HFF-Myc (cell line): ENCODE results near the gene STXBP2.

Experiments used
- DNase-seq: peaks from one replicate; pipeline ENCODE4 v3.0.0-alpha.2; 2011; ENCODE audit warnings: low read depth; ENCODE audit errors: extremely low read depth
- H3K4me3 ChIP-seq: replicated peaks from 2 replicates; pipeline ENCODE4 v1.5.1; 2011; ENCODE audit warnings: low read depth, mild to moderate bottlenecking, control low read depth, low read length
- CTCF ChIP-seq: IDR thresholded peaks from 2 replicates; pipeline ENCODE4 v1.5.1; 2012; ENCODE audit warnings: mild to moderate bottlenecking, low read depth, low read length, control low read depth; ENCODE audit errors: missing control alignments

Gene STXBP2

GRCh38 chr19:7620442-7621412, 16.2 kb upstream of the STXBP2 start:
- no peak for TF ChIP-seq CTCF
- DNase-seq: no peak
- no peak overlapping the region for H3K4me3 ChIP-seq

- DNase-seq: no peak
- TF ChIP-seq CTCF: no peak
- no peak overlapping the region for H3K4me3 ChIP-seq
These were observed 13.8 kb upstream of the STXBP2 start for GRCh38 chr19:7622933-7623685.

- no peak for TF ChIP-seq CTCF
- H3K4me3 ChIP-seq: no peak overlapping the region
- DNase-seq: no peak
These were observed 12.9 kb upstream of the STXBP2 start for GRCh38 chr19:7623725-7624603.

- H3K4me3 ChIP-seq: no peak overlapping the region
- no peak for TF ChIP-seq CTCF
- DNase-seq: no peak
These were observed 12.1 kb upstream of the STXBP2 start for GRCh38 chr19:7624810-7625209.

GRCh38 chr19:7625763-7626372, 11.0 kb upstream of the STXBP2 start:
- DNase-seq: no peak
- no peak for TF ChIP-seq CTCF
- no peak overlapping the region for H3K4me3 ChIP-seq

- no peak for TF ChIP-seq CTCF
- no peak for DNase-seq
- H3K4me3 ChIP-seq: no peak overlapping the region
These were observed 9.7 kb upstream of the STXBP2 start for GRCh38 chr19:7627166-7627565.
